Activated T-helper 1 cell treated with anti-CD3 and anti-CD28 coated beads, Interleukin-12 subunit alpha, Interleukin-12 subunit beta, Interleukin-2, Interleukin-4 antibody, amounts not matched to agents 30 ng/mL and 10 ng/mL and 1 ng/mL, durations not matched to agents 14 hours and 24 hours and 36 hours (primary cell): Measurements from ENCODE around the gene CX3CL1. TPM values are rescaled to one million over a fixed set of nuclear protein-coding genes. Genes with fewer than 3 reads are reported as not detected.
"Not testable (repeated sequence)": the region's sequence is repeated elsewhere in the genome, so short reads cannot be mapped to it uniquely, and the experiment has no call there.

Source experiments
- DNase-seq: peaks from one replicate; pipeline ENCODE4 v3.0.0; 2021; ENCODE audit warnings: low spot score
- H3K27ac Mint-ChIP-seq: one replicate; pipeline ENCODE4 v1.8.0; 2021; ENCODE audit warnings: mild to moderate bottlenecking, mixed read lengths
- H3K27me3 Mint-ChIP-seq: one replicate; pipeline ENCODE4 v1.8.0; 2022; ENCODE audit warnings: mild to moderate bottlenecking, moderate library complexity, mixed read lengths; ENCODE audit not compliant: insufficient read depth
- H3K36me3 Mint-ChIP-seq: one replicate; pipeline ENCODE4 v1.8.0; 2021; ENCODE audit warnings: low read depth, mixed read lengths
- H3K4me1 Mint-ChIP-seq: one replicate; pipeline ENCODE4 v1.8.0; 2021; ENCODE audit warnings: low read depth, mixed read lengths
- H3K4me3 Mint-ChIP-seq: one replicate; pipeline ENCODE4 v1.8.0; 2021; ENCODE audit warnings: mild to moderate bottlenecking, moderate library complexity, mixed read lengths
- H3K9me3 Mint-ChIP-seq: one replicate; pipeline ENCODE4 v1.8.0; 2021; ENCODE audit warnings: mixed read lengths
- intact Hi-C: fragments of 100-400 bp; cut with micrococcal nuclease; formaldehyde crosslinking; loops from one replicate; pipeline ENCODE4 v1.15.1; 2024
- total RNA-seq: library from RNA; stranded (reverse); gene quantifications from 2 replicates; pipeline ENCODE4 v1.2.3, GENCODE V29; 2022

Gene CX3CL1
- total RNA-seq, 1 donor from 2014 or later: not detected

GRCh38 chr16:57390636-57391295, 18.5 kb downstream of the CX3CL1 start:
- Mint-ChIP-seq H3K4me3 (no peak overlapping the region), H3K27me3 (peaks cover 12% of the 10 kb centered on the region), H3K9me3 (no peaks in the 10 kb centered on the region), H3K36me3 (no peaks in the 10 kb centered on the region), H3K4me1 (no peaks in the 10 kb centered on the region), H3K27ac (no peak overlapping the region)
- DNase-seq: no peak
- intact Hi-C loops: no loop called here

GRCh38 chr16:57391300-57391699, 19.0 kb downstream of the CX3CL1 start:
- H3K36me3 Mint-ChIP-seq: no peaks in the 10 kb centered on the region
- no peak overlapping the region for H3K4me3 Mint-ChIP-seq
- no peak for DNase-seq
- intact Hi-C loops: no loop called here
- H3K27me3 Mint-ChIP-seq: peaks cover 12% of the 10 kb centered on the region
- no peaks in the 10 kb centered on the region for H3K9me3 Mint-ChIP-seq
- H3K27ac Mint-ChIP-seq: no peak overlapping the region
- H3K4me1 Mint-ChIP-seq: no peaks in the 10 kb centered on the region

GRCh38 chr16:57391708-57392107, 19.4 kb downstream of the CX3CL1 start:
- intact Hi-C loops: no loop called here
- H3K9me3 Mint-ChIP-seq: no peaks in the 10 kb centered on the region
- H3K4me3 Mint-ChIP-seq: no peak overlapping the region
- H3K27me3 Mint-ChIP-seq: peaks cover 12% of the 10 kb centered on the region
- no peaks in the 10 kb centered on the region for H3K36me3 Mint-ChIP-seq
- no peak overlapping the region for H3K27ac Mint-ChIP-seq
- no peaks in the 10 kb centered on the region for H3K4me1 Mint-ChIP-seq
- DNase-seq: no peak

- DNase-seq: no peak
- Mint-ChIP-seq H3K4me3 (no peak overlapping the region), H3K27me3 (peaks cover 9% of the 10 kb centered on the region), H3K9me3 (no peaks in the 10 kb centered on the region), H3K4me1 (no peaks in the 10 kb centered on the region), H3K27ac (no peak overlapping the region), H3K36me3 (no peaks in the 10 kb centered on the region)
- intact Hi-C loops: no loop called here
Observed at GRCh38 chr16:57392694-57393093, 20.4 kb downstream of the CX3CL1 start.

- no peaks in the 10 kb centered on the region for H3K9me3 Mint-ChIP-seq
- H3K27me3 Mint-ChIP-seq: peaks cover 6% of the 10 kb centered on the region
- intact Hi-C loops: no loop called here
- H3K4me3 Mint-ChIP-seq: no peak overlapping the region
- no peak overlapping the region for H3K27ac Mint-ChIP-seq
- H3K36me3 Mint-ChIP-seq: no peaks in the 10 kb centered on the region
- H3K4me1 Mint-ChIP-seq: no peaks in the 10 kb centered on the region
- no peak for DNase-seq
Observed at GRCh38 chr16:57394444-57394843, 22.2 kb downstream of the CX3CL1 start.

GRCh38 chr16:57395026-57395425, 22.7 kb downstream of the CX3CL1 start:
- DNase-seq: no peak
- no peaks in the 10 kb centered on the region for H3K36me3 Mint-ChIP-seq
- H3K27me3 Mint-ChIP-seq: peaks cover 4% of the 10 kb centered on the region
- H3K9me3 Mint-ChIP-seq: no peaks in the 10 kb centered on the region
- H3K27ac Mint-ChIP-seq: no peak overlapping the region
- H3K4me1 Mint-ChIP-seq: no peaks in the 10 kb centered on the region
- no peak overlapping the region for H3K4me3 Mint-ChIP-seq
- intact Hi-C loops: no loop called here

DNA sequence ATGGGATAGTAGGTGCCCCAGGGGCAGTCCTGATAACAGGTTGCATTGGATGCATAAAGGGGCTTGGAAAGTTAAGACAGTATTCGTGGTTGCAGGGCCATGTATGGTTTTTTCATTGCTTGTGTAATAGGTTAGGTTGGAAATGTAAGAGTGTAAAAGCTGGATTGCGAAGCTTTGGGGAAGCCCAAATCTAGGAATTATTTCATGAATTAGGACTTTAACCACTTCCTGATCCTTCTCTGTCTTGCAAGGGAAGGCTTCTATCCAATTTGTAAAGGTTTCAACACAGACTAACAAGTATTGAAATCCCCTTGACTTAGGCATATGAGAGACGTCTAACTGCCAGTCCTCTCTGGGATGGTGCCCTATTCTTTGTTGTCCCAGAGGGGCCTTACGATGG, 24.5 kb downstream of the CX3CL1 start:
- no peak overlapping the region for H3K4me3 Mint-ChIP-seq
- no peak for DNase-seq
- intact Hi-C loops: no loop called here
- H3K4me1 Mint-ChIP-seq: no peaks in the 10 kb centered on the region
- no peak overlapping the region for H3K27ac Mint-ChIP-seq
- peaks cover 4% of the 10 kb centered on the region for H3K27me3 Mint-ChIP-seq
- no peaks in the 10 kb centered on the region for H3K36me3 Mint-ChIP-seq
- no peaks in the 10 kb centered on the region for H3K9me3 Mint-ChIP-seq

DNA sequence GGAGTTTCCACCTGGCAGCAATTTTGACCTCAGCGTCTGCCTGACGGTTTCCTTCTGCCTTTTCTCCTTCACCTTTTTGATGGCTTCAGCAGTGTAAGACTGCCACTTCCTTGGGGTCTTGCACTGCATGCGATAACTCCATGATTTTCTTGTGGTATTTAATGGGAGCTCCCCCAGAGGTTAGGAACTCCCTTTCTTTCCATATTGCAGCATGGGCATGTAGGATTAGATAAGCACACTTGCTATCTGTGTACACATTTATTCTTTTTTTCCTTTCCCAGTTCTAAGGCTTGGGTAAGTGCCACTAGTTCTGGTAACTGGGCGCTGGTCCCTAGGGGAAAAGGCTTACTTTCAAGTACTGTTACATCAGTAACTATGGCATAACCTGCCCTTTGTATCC, 25.2 kb downstream of the CX3CL1 start:
- DNase-seq, H3K27me3 Mint-ChIP-seq, H3K4me3 Mint-ChIP-seq, intact Hi-C loops, H3K27ac Mint-ChIP-seq, H3K9me3 Mint-ChIP-seq, H3K4me1 Mint-ChIP-seq, H3K36me3 Mint-ChIP-seq: not testable (repeated sequence)

DNA sequence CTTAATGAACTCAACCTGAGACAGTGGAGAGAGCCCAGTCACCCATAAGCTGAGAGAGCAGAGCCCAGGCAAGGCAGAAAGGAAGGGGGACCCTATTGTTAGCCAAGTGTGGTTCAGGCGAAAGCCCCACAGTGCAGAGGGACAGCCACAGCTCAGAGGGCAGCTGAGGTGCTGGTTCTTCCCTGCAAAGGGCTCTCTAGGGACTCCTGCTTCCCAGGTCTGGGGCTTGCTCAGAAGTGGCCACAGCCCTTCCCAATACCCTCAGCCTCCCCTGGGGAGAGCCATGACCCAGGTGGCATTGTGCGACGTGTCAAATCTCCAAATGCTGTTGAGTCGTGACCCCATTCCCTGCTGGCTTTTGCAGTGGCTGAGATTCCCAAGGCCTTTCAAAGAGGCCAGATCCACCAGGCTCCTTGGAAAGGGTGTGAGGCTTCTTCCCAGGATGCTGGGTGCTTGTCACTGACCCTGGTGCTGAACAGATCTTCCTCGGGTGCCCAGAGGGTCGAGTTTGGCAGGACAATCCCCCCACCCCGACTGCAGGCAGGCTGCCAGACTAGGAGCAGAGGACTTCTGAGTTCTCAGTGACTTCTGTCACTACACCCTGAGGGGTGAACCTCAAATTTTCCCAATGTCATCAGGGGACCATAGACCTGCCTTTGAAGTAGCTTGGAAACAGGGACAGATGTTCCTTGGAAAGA, 29.8 kb downstream of the CX3CL1 start:
- no peak for DNase-seq
- Mint-ChIP-seq H3K36me3 (no peaks in the 10 kb centered on the region), H3K9me3 (no peaks in the 10 kb centered on the region), H3K4me3 (no peak overlapping the region), H3K4me1 (no peaks in the 10 kb centered on the region), H3K27ac (no peak overlapping the region), H3K27me3 (peaks cover 2% of the 10 kb centered on the region)
- intact Hi-C loops: no loop called here

DNA sequence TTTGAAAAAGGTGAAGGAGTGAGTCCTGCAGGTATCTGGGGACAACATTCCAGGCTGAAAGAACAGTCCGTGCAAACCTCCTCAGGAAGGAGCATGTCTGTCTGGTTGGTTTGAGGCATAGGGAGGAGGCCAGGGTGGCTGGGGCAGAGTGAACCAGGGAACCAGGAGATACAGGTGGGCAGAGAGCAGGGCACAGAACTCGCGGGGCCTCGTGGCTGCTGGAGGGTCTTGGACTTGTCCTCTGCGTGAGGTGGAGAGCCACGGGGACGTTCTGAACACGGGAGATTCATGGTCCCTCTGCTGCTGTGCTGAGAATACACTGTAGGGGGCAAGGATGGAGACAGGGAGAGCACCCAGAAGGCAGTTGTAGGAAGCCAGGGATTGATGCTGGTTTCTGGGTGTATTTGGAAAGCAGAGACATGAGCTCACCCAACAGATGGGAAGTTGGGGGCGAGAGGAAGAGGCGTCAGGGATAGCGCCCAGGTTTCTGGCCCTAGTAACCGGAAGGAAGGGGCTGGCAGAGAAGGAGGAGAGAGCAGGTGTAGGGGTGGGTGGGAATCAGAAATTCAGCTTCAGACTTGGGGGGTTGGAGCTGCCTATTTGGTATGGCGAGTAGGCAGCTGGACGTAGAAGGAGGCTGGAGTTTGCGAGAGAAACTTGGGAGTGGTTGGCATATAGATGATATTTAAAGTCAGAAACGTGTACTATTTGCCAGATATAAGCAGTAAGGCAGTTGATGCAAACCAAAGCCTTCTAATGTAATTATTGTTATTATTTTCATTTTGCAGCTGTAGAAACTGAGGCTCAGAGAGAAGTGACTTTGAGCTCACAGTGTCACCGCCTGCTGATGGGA, 31.9 kb downstream of the CX3CL1 start, which contains the start of gene CCL17:
Gene CCL17, plus strand, starts transcription at position 803 of the 853 bp plus-strand sequence. CDS start 9,166 bp downstream, outside the sequence.
- no peak within 1 kb of the TSS for H3K4me3 Mint-ChIP-seq
- no peaks in the 10 kb centered on the region for H3K36me3 Mint-ChIP-seq
- no peak within 1 kb of the TSS for H3K27ac Mint-ChIP-seq
- DNase-seq: no peak
- peaks cover 2% of the 10 kb centered on the region for H3K27me3 Mint-ChIP-seq
- intact Hi-C loops: no loop called here
- H3K4me1 Mint-ChIP-seq: peaks cover 5% of the 10 kb centered on the region
- H3K9me3 Mint-ChIP-seq: no peaks in the 10 kb centered on the region

- no peaks in the 10 kb centered on the region for H3K36me3 Mint-ChIP-seq
- H3K9me3 Mint-ChIP-seq: no peaks in the 10 kb centered on the region
- H3K27me3 Mint-ChIP-seq: peaks cover 2% of the 10 kb centered on the region
- H3K27ac Mint-ChIP-seq: no peak overlapping the region
- DNase-seq: no peak
- H3K4me1 Mint-ChIP-seq: peaks cover 8% of the 10 kb centered on the region
- H3K4me3 Mint-ChIP-seq: no peak overlapping the region
- intact Hi-C loops: no loop called here
Observed at GRCh38 chr16:57405097-57405496, 32.8 kb downstream of the CX3CL1 start.

DNA sequence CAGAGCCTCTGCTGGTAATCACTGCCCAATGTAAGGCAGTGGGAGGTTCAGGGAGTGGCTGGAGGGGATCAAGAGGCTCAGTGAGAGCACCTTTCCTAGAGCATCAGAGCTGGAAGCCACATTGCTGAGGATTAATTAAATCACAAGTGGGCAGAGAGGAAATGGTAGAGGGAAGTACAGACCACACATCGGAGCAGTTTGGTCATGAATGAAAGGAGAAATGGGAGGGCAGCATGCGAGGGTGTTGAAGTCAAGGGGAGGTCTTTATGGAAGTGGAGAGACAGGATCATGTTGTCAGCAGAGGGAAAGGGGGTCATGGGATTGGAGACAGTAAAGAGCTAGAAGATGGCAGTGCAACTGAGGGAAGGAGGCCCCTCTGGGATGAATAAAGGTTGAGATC, 34.6 kb downstream of the CX3CL1 start:
- Mint-ChIP-seq H3K4me1 (peaks cover 8% of the 10 kb centered on the region), H3K4me3 (no peak overlapping the region), H3K36me3 (no peaks in the 10 kb centered on the region), H3K27ac (no peak overlapping the region), H3K27me3 (peaks cover 2% of the 10 kb centered on the region), H3K9me3 (no peaks in the 10 kb centered on the region)
- DNase-seq: no peak
- intact Hi-C loops: no loop called here
